GM21423 (cell line): Measurements from ENCODE around the gene ZNF692.
A peak's percentile ranks its signal among the peaks of the same experiment; 100 is the strongest.
"Not testable (repeated sequence)": the region's sequence is repeated elsewhere in the genome, so short reads cannot be mapped to it uniquely, and the experiment has no call there.

Experiments
- ATAC-seq: cut with Tn5 transposase; IDR thresholded peaks from one replicate; pipeline ENCODE4 v1.9.1; 2021; ENCODE audit warnings: mild to moderate bottlenecking, moderate library complexity; ENCODE audit not compliant: unreplicated experiment

ZNF692 gene

GRCh38 chr1:248850536-248851251, 8.2 kb downstream of the ZNF692 start:
- ATAC-seq = no peak

- ATAC-seq = no peak
Observed at GRCh38 chr1:248850124-248850523, 8.8 kb downstream of the ZNF692 start.

- no peak for ATAC-seq
Observed at GRCh38 chr1:248849637-248850036, 9.2 kb downstream of the ZNF692 start.

- ATAC-seq = no peak
Observed at GRCh38 chr1:248849152-248849551, 9.7 kb downstream of the ZNF692 start.

GRCh38 chr1:248848602-248849001, 10.3 kb downstream of the ZNF692 start:
- no peak for ATAC-seq

- no peak for ATAC-seq
Observed at GRCh38 chr1:248847956-248848561, 10.8 kb downstream of the ZNF692 start.

GRCh38 chr1:248847181-248847955, 11.5 kb downstream of the ZNF692 start:
- ATAC-seq = no peak

- ATAC-seq = no peak
Observed at GRCh38 chr1:248844526-248844925, 14.4 kb downstream of the ZNF692 start.

- no peak for ATAC-seq
Observed at GRCh38 chr1:248843687-248844086, 15.2 kb downstream of the ZNF692 start.

- ATAC-seq = no peak
Observed at GRCh38 chr1:248842781-248843331, 16.0 kb downstream of the ZNF692 start.

- ATAC-seq = no peak
Observed at GRCh38 chr1:248841702-248842395, 17.0 kb downstream of the ZNF692 start.

- ATAC-seq = no peak
Observed at GRCh38 chr1:248840946-248841345, 17.9 kb downstream of the ZNF692 start.

- no peak for ATAC-seq
Observed at GRCh38 chr1:248839168-248839555, 19.7 kb downstream of the ZNF692 start.

- peak; percentile 59 for ATAC-seq
Observed at GRCh38 chr1:248838357-248839167, 20.3 kb downstream of the ZNF692 start.

GRCh38 chr1:248837781-248838356, 21.0 kb downstream of the ZNF692 start, which contains the start of gene ZNF672:
Gene ZNF672, plus strand, starts transcription at chr1:248838224. Its CDS starts 9,051 bp downstream, at chr1:248847275.
- peak; percentile 81 for ATAC-seq

- ATAC-seq = no peak
Observed at GRCh38 chr1:248837045-248837780, 21.7 kb downstream of the ZNF692 start.

GRCh38 chr1:248834343-248834940, 24.4 kb downstream of the ZNF692 start:
- no peak for ATAC-seq

GRCh38 chr1:248831842-248832241, 27.0 kb downstream of the ZNF692 start:
- no peak for ATAC-seq

GRCh38 chr1:248830718-248831017, 28.2 kb downstream of the ZNF692 start:
- ATAC-seq = not testable (repeated sequence)
